Glutamatergic neuron (in vitro differentiated cells): ENCODE measurements around the gene CMTM4. TPM values are rescaled to one million over a fixed set of nuclear protein-coding genes. Genes with fewer than 3 reads are reported as not detected.
"Not testable (repeated sequence)": the region's sequence is repeated elsewhere in the genome, so short reads cannot be mapped to it uniquely, and the experiment has no call there.

Experiments
- DNase-seq: peaks from one replicate; pipeline ENCODE4 v3.0.0; 2022
- H3K27ac Mint-ChIP-seq: one replicate; pipeline ENCODE4 v1.8.0; 2020; ENCODE audit warnings: mild to moderate bottlenecking, mixed read lengths, inconsistent platforms; ENCODE audit not compliant: unreplicated experiment
- H3K27me3 Mint-ChIP-seq: one replicate; pipeline ENCODE4 v1.8.0; 2020; ENCODE audit warnings: mild to moderate bottlenecking, moderate library complexity, mixed read lengths, inconsistent platforms; ENCODE audit not compliant: unreplicated experiment
- H3K36me3 Mint-ChIP-seq: one replicate; pipeline ENCODE4 v1.8.0; 2020; ENCODE audit warnings: mild to moderate bottlenecking, mixed read lengths, inconsistent platforms; ENCODE audit not compliant: unreplicated experiment
- H3K4me1 Mint-ChIP-seq: one replicate; pipeline ENCODE4 v1.8.0; 2020; ENCODE audit warnings: mild to moderate bottlenecking, low read depth, mixed read lengths, inconsistent platforms; ENCODE audit not compliant: unreplicated experiment
- H3K4me3 Mint-ChIP-seq: one replicate; pipeline ENCODE4 v1.8.0; 2020; ENCODE audit warnings: mild to moderate bottlenecking, mixed read lengths, inconsistent platforms; ENCODE audit not compliant: unreplicated experiment
- H3K9me3 Mint-ChIP-seq: one replicate; pipeline ENCODE4 v1.8.0; 2020; ENCODE audit warnings: mild to moderate bottlenecking, moderate library complexity, mixed read lengths, inconsistent platforms; ENCODE audit not compliant: unreplicated experiment
- CTCF ChIP-seq: fragments of 200-600 bp; sonication (generic); IDR thresholded peaks from one replicate; pipeline ENCODE4 v1.5.0; 2021; ENCODE audit not compliant: partially characterized antibody, unreplicated experiment
- total RNA-seq: library from RNA; stranded (reverse); fragmentation: NEBNext Ultra II Directional; extraction: Animal tissue kit (Norgen Biotek cat#: 25700); gene quantifications from one replicate; pipeline ENCODE4 v1.2.1, GENCODE V29; 2021; ENCODE audit not compliant: unreplicated experiment

The CMTM4 gene
- total RNA-seq, 1 donor from 2014 or later: 8.2 TPM

- Mint-ChIP-seq H3K27ac (no peak overlapping the region), H3K9me3 (peaks cover 2% of the 10 kb centered on the region), H3K27me3 (peaks cover 7% of the 10 kb centered on the region), H3K4me3 (no peak overlapping the region), H3K36me3 (no peaks in the 10 kb centered on the region), H3K4me1 (no peaks in the 10 kb centered on the region)
- no peak for TF ChIP-seq CTCF
- DNase-seq: no peak
Measured at GRCh38 chr16:66692341-66692740, 4.2 kb downstream of the CMTM4 start.

GRCh38 chr16:66691234-66691633 lies 5.3 kb downstream of the CMTM4 start:
- no peak for DNase-seq
- TF ChIP-seq CTCF: no peak
- Mint-ChIP-seq H3K27ac (no peak overlapping the region), H3K4me1 (no peaks in the 10 kb centered on the region), H3K27me3 (peaks cover 7% of the 10 kb centered on the region), H3K9me3 (peaks cover 2% of the 10 kb centered on the region), H3K36me3 (no peaks in the 10 kb centered on the region), H3K4me3 (no peak overlapping the region)

DNA sequence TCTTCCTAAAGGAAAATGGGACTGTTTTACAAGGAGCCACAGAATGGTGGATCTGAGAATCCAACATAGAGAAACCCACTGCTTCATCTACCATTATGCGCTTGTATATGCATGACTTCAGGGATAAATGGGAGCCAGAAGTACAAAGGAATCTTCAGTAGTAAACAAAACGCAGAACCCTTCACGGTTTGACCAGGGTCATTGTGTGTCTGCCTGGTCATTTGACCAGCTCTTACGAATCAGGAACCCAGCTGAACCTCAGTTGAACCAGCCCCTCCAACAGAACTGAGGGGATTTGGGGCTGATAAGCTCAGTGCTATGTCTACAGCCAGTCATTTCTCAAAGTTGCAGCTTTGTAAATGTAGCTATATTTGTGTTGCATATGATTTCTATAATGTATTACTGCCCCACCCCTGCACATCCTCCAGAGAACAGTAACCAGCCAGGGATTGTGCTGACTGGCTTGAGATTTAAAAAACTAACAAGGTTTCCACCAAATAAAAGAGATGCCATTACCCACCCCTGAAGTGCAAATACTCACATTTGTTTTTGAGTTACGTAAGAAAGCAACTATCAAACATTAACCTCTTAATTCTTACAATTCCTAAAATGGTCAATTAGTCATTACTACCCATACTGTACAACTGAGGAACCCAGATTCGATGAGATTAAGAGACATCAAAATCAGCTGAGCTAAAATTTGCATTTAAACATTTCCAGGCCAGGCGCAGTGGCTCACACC lies 6.3 kb downstream of the CMTM4 start:
- Mint-ChIP-seq H3K9me3 (no peaks in the 10 kb centered on the region), H3K4me1 (no peaks in the 10 kb centered on the region), H3K4me3 (no peak overlapping the region), H3K27ac (no peak overlapping the region), H3K36me3 (no peaks in the 10 kb centered on the region), H3K27me3 (peaks cover 4% of the 10 kb centered on the region)
- TF ChIP-seq CTCF: no peak
- DNase-seq: no peak

DNA sequence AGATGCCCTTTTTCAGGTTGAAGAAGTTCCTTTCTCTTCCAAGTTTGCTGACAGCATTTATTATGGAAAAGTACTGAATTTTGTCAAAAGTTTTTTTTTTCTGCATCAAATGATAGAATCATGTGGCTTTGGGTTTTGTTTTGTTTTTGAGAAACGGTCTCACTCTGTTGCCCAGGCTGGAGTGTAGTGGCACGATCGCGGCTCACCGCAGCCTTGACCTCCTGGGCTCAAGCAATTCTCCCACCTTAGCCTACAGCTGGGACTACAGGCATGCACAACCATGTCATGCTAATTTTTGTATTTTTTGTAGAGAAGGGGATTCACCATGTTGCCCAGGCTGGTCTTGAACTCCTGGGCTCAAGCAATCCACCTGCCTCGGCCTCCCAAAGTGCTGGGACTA lies 7.3 kb downstream of the CMTM4 start:
- no peak for TF ChIP-seq CTCF
- Mint-ChIP-seq H3K27me3 (no peaks in the 10 kb centered on the region), H3K27ac (no peak overlapping the region), H3K4me1 (no peaks in the 10 kb centered on the region), H3K36me3 (no peaks in the 10 kb centered on the region), H3K9me3 (no peaks in the 10 kb centered on the region), H3K4me3 (no peak overlapping the region)
- no peak for DNase-seq

- no peak for DNase-seq
- Mint-ChIP-seq H3K4me3 (no peak overlapping the region), H3K4me1 (no peaks in the 10 kb centered on the region), H3K27me3 (no peaks in the 10 kb centered on the region), H3K36me3 (no peaks in the 10 kb centered on the region), H3K9me3 (no peaks in the 10 kb centered on the region), H3K27ac (no peak overlapping the region)
- no peak for TF ChIP-seq CTCF
Measured at GRCh38 chr16:66687906-66688625, 8.5 kb downstream of the CMTM4 start.

GRCh38 chr16:66685501-66686115 lies 10.9 kb downstream of the CMTM4 start:
- H3K4me3 Mint-ChIP-seq, H3K27me3 Mint-ChIP-seq, H3K9me3 Mint-ChIP-seq, DNase-seq, H3K4me1 Mint-ChIP-seq, H3K27ac Mint-ChIP-seq, H3K36me3 Mint-ChIP-seq: not testable (repeated sequence)
